Glomerular endothelial cell (primary cell): ENCODE results near the gene PNPLA2. TPM values are rescaled to one million over a fixed set of nuclear protein-coding genes. Genes with fewer than 3 reads are reported as not detected.
A peak's percentile ranks its signal among the peaks of the same experiment; 100 is the strongest.

Source experiments
- DNase-seq: peaks from one replicate; pipeline ENCODE4 v3.0.0-alpha.2; 2011; ENCODE audit warnings: low read depth, low spot score; ENCODE audit errors: extremely low read depth
- total RNA-seq: library from RNA; depleted of rRNA; stranded (reverse); fragments of >200 nt; gene quantifications from 2 replicates; pipeline ENCODE4 v1.2.3, GENCODE V29; 2015

Gene PNPLA2
- total RNA-seq, 1 donor from 2014 or later: 58.0 TPM

GRCh38 chr11:839875-840617, 21.3 kb downstream of the PNPLA2 start:
- DNase-seq: no peak

- DNase-seq: no peak
These were observed 23.3 kb downstream of the PNPLA2 start for GRCh38 chr11:841981-842369.

GRCh38 chr11:842370-843002, 23.8 kb downstream of the PNPLA2 start, which contains the start of the genes POLR2L and TSPAN4:
Gene POLR2L, minus strand, starts transcription at chr11:842529. Its CDS starts 21 bp downstream, at chr11:842508.
Gene TSPAN4, plus strand, starts transcription at chr11:842852. Its CDS starts 7,453 bp downstream, at chr11:850305.
- no peak for DNase-seq

GRCh38 chr11:843086-843734, 24.5 kb downstream of the PNPLA2 start:
- DNase-seq: no peak

GRCh38 chr11:843818-844692, 25.3 kb downstream of the PNPLA2 start:
- peak; percentile 77 for DNase-seq

DNA sequence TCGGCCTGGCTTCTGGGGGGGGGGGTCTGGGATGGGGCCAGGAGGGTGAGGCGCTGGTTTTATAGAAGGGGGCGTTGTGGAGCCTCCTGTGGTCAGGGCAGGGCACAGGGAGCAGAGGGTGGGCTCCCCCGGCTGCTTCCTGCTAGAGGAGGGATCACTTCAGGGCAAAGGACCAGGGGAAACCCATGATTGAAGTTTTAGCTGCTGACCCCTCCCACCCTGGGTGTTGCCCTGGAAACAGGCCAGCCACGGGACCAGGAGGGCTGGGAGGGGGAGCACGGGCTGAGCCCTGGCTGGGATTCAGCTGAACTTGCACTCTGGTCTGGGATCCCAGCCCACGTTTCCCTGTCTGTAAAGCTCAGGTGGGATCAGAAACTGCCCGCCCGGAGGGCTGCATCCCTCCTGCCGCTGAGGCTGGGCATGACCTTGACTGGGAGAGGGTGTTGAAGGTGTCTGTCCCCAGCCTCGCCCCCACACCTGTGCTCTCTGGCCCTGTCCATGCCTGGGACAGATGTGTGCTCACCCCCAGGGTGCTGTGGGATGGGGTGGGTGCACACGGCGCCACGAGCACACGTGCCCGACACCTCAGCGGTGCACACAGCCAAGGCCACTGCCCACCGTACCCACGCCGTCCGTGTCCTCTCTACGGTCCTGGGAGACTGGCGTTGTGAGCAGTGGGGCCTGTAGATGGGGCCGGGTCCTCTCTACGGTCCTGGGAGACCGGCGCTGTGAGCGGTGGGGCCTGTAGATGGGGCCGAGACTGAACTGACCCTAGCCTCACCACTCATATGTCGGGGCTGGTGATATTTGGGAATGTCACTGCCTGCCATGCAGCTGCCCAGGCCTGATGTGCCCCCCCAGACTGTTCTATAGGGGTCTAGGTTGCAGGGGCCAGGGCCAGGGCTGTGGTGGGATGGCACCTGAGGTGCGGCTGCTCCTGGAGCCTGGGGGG, 26.3 kb downstream of the PNPLA2 start:
- no peak for DNase-seq

DNA sequence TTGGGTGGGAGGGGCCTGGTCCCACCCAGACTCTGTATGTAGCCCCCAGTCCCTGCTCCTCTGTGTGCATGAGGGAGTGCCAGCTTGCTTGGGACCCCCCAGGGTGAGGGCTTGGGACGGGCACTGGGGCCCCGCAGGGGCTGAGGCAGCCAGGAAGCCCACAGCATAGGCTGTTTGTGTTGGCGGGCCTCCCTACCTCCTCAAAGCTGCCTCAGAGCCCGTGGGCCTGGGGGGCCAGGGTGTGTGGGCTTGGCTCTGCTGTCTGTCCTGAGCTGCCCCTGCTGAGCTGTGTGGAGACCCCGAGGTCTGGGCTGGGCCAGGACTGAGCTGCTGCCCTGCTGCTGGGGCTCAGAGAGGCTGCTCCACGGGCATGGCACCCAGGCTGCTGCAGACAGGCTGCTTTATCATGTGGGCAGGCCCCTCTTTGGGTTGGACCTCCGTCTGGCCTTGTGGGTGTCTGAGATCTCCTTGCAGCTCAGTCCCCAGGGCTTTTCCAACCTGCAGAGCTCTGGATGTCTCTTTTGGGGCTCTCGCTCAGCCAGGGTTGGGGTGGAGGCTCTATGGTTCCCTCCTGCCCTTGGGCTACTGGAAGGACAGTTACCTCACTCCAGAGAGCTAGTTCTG, 27.3 kb downstream of the PNPLA2 start:
- no peak for DNase-seq

GRCh38 chr11:846496-847098, 27.9 kb downstream of the PNPLA2 start:
- no peak for DNase-seq

DNA sequence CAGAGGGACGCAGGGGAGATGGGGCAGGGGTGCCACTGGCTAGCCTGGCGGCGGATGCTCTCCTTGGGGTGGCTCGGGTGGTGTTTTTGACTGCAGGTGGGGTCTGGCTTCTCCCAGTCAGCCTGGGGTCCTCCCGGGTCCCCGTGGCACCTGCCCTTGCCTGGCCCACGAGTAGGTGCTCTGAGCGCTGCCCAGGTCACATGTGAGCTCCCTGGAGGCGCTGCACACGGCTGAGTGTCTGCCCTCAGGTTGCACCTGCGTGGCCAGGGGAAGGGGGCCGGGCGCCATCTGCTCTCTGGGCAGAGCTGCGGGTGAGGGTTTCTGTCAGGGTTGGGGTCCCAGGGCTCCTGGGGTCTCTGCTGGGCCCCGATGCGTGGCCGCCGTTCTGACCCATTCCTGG, 29.2 kb downstream of the PNPLA2 start:
- DNase-seq: no peak

DNA sequence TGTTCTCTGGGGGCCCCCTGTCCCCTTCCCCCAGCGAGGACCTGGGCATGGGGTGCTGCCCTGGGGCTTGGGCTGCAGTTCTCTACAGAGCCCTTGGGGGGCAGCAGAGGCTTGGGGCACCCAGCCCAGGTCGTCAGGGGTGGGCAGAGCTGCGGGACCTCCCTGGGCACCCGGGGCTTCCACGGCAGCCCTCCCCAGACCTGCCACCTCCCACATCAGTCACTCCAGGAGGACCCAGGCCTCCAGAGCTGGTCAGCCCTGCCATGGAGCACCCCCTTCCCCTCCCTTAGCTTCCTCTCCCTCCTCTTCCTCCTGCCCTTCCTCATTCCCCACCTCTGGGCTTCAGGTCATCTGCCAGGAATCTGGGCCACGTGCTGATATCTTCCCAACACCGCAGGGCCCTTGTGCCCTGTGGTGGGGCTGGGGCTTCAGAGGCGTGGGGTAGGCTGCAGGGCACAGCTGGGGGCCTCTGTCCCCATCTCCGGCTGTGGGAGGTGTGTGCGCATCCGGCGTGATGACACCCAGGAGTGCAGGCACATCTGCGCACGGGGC, 29.7 kb downstream of the PNPLA2 start:
- DNase-seq: no peak

DNA sequence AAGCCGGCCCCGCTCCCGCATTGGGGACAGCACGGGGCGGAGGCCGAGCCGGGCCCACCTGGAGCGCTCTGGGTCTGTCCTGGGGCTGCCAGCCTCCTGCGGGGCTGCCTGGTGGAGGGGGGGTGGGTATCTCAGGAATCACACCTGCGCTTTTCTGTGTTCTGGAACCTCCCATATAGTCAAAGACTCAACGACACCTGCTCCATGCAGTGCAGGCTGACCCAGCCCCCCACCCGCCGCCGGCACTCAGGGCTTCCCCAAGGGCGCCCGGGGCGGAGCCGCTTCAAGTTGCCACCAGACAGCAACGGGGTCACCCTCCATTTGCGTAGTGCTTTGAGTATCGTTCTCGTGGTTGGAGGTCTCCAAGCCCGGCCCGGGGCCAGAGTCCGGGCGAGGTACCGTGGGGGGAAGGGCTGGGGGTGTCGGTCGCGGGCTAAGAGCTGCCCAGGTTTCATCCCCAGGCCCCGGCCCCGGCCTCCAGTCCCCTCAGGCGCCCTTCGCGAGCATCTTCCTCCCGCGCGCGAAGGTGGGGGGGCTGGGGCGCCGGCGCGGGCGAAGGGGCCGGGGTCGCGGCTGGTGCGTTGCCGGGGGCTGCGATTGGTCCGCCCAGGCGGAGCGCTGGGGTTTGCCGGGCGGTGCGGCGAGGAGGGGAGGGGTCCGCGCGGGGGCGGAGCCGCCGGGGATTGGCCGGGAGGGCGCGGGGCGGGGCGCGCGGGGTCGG, 30.6 kb downstream of the PNPLA2 start:
- DNase-seq: no peak

GRCh38 chr11:849951-850774, 31.4 kb downstream of the PNPLA2 start:
- DNase-seq: no peak

GRCh38 chr11:850775-851763, 32.4 kb downstream of the PNPLA2 start:
- no peak for DNase-seq

- no peak for DNase-seq
These were observed 34.0 kb downstream of the PNPLA2 start for GRCh38 chr11:852762-853161.

DNA sequence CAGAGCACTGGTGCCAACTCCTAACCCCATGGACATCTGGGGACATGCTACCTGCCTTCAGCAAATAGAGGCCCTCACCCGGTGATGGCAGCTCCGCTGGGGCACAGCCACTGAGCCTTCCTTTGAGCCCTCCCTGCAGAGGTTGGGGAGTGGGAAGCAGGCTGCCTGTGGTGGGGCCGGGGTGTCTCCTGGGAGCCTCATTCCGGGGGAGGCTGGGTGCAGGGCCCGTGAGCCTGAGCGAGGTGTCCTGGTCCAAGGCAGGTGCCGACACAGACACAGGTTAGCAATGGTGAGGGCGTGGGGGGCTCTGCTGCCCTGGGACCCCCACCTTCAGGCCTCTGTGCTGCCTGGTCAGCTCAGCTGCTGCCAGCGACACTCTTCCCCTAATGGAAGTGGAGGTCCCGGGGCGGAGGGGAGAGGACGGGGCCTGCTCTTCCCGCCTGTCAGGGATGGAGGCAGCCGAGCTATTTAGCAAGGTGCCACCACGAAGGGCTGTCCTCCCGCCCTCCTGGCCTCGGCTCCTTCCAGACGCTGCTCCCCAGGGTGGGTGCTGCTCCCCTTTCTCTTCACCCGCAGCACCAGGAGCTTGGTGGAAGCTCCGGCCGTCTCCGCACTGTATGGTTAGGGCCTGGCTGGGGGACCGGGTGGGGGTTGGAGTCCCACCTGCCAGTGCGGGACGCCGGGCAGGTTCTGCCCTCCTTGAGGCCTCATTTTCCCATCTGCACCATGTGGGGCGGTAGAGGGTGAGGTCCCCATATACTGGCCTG, 35.2 kb downstream of the PNPLA2 start:
- DNase-seq: no peak
